Measurements from ENCODE around the gene DNAJB8.

Gene DNAJB8

DNA sequence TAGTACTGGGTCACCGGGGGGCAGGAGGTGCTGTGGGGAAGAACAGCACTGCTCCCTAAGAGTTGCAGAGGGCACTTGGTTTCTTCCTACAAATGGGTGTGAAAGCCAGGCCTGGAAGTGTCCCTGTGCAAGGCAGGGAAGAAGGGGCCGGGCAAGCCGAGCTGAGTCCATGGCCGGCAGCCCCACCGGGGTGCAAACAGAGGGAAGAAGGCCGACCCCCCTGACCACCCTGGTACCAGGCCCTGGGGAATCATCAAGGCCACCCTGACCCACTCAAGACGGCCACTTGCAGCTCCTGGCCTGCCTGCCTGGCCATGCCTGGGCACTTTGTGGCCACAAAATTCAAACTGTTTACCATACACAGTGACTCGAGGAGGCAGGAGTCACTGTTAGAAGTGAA, 8.7 kb upstream of the DNAJB8 start:
- Histone ChIP-seq H3K9ac (ENCODE audit: low read depth in 1 of 2, low read length in 2 of 2) (no peak overlapping the region), H3K27me3 (ENCODE audit: control insufficient read depth in 1 of 2, insufficient read depth in 2 of 2, low read length in 2 of 2) (peaks cover 35% of the 10 kb centered on the region in 2 donors), H3K4me3 (ENCODE audit: low read depth in 1 of 2, low read length in 2 of 2) (no peak overlapping the region), H3K4me1 (ENCODE audit: control insufficient read depth in 1 of 2, insufficient read depth in 2 of 2, low read length in 2 of 2) (no peaks in the 10 kb centered on the region), H3K36me3 (ENCODE audit: control insufficient read depth in 1 of 2, insufficient read depth in 2 of 2, low read length in 2 of 2) (no peaks in the 10 kb centered on the region), H3K27ac (ENCODE audit: low read depth, low read length) (no peak overlapping the region), H3K9me3 (ENCODE audit: control insufficient read depth in 1 of 2, low read length in 2 of 2) (no peaks in the 10 kb centered on the region)

DNA sequence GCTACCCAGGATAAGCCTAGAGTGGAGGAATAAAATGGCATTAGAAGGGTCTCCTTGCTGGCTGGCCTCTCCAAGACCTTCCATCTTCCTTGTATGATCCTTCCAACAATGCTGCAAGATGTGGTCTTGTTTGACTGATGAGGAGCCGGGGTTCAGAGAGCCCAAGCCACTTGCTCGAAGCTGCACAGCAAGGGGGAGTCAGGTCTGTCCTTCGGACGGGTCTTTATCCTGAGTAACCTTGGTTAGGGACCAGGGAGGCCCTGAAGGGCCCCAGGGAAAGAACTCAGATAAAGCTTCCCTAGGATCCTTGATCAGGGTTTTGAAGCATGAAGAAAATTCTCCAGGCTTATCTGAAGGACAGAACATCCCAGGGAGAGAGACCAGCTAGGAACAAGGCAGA, 7.0 kb upstream of the DNAJB8 start:
- H3K27me3 ChIP-seq (ENCODE audit: control insufficient read depth in 1 of 2, insufficient read depth in 2 of 2, low read length in 2 of 2) = peaks cover 26 to 30% of the 10 kb centered on the region in 2 donors
- H3K9me3 ChIP-seq (ENCODE audit: control insufficient read depth in 1 of 2, low read length in 2 of 2) = no peaks in the 10 kb centered on the region
- no peak overlapping the region for H3K9ac ChIP-seq (ENCODE audit: low read depth in 1 of 2, low read length in 2 of 2)
- H3K4me3 ChIP-seq (ENCODE audit: low read depth in 1 of 2, low read length in 2 of 2) = no peak overlapping the region
- no peaks in the 10 kb centered on the region for H3K36me3 ChIP-seq (ENCODE audit: control insufficient read depth in 1 of 2, insufficient read depth in 2 of 2, low read length in 2 of 2)
- no peaks in the 10 kb centered on the region for H3K4me1 ChIP-seq (ENCODE audit: control insufficient read depth in 1 of 2, insufficient read depth in 2 of 2, low read length in 2 of 2)
- H3K27ac ChIP-seq (ENCODE audit: low read depth, low read length) = no peak overlapping the region

DNA sequence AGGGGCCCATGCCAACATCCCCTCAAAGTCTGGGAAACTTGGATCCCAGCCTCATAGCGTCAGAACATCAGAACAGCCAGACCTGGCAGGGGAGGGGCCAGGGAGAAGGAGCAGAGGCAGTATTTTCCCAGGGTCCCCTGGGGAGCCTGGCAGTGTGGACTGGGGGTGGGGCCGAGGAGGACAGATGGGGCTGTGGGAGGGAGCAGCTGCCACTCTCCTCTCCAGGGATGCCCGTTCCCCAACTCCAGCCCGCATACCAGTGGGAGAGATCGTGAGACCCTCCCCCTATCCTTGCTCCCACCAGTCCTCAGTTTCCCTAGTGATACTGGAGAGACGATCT, 6.5 kb upstream of the DNAJB8 start:
- H3K36me3 ChIP-seq (ENCODE audit: control insufficient read depth in 1 of 2, insufficient read depth in 2 of 2, low read length in 2 of 2) = no peaks in the 10 kb centered on the region
- H3K4me1 ChIP-seq (ENCODE audit: control insufficient read depth in 1 of 2, insufficient read depth in 2 of 2, low read length in 2 of 2) = no peaks in the 10 kb centered on the region
- no peak overlapping the region for H3K27ac ChIP-seq (ENCODE audit: low read depth, low read length)
- no peak overlapping the region for H3K9ac ChIP-seq (ENCODE audit: low read depth in 1 of 2, low read length in 2 of 2)
- peaks cover 22 to 24% of the 10 kb centered on the region in 2 donors for H3K27me3 ChIP-seq (ENCODE audit: control insufficient read depth in 1 of 2, insufficient read depth in 2 of 2, low read length in 2 of 2)
- no peaks in the 10 kb centered on the region for H3K9me3 ChIP-seq (ENCODE audit: control insufficient read depth in 1 of 2, low read length in 2 of 2)
- H3K4me3 ChIP-seq (ENCODE audit: low read depth in 1 of 2, low read length in 2 of 2) = no peak overlapping the region

DNA sequence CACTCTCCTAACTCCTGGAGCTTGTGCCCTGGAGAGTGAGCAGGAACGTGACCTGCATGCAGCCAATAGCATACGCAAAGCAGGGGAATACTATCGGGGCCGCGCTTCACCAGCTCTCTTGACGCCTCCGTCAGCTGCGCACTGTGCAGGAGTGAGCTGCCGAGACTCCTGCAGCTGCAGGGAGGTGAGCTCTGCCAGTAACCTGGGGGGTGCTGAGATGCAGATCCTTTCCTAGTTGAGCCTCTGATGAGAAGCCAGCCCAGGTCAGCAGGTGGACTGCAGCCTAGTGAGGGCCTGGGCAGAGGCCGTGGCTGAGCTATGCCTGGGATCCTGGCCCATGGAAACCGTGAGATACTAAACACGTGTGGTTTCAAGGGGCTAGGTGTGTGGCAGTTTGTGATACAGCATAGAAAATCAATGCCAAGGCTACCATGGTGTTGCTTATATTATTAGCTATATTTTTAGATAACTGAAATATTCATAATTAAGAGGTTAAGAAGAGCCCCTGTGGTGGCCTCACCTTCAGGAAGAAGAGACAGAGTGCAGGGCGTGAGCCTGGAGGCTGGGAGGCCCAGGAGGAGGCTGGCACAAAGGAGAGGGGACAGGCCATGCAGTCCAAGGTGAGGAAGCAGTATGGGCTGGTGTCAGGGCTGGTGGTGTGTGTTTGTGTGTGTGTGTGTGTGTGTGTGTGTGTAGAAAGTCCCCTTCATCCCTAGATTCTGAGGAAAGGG, 5.9 kb upstream of the DNAJB8 start:
- peaks cover 17 to 23% of the 10 kb centered on the region in 2 donors for H3K27me3 ChIP-seq (ENCODE audit: control insufficient read depth in 1 of 2, insufficient read depth in 2 of 2, low read length in 2 of 2)
- no peaks in the 10 kb centered on the region for H3K36me3 ChIP-seq (ENCODE audit: control insufficient read depth in 1 of 2, insufficient read depth in 2 of 2, low read length in 2 of 2)

DNA sequence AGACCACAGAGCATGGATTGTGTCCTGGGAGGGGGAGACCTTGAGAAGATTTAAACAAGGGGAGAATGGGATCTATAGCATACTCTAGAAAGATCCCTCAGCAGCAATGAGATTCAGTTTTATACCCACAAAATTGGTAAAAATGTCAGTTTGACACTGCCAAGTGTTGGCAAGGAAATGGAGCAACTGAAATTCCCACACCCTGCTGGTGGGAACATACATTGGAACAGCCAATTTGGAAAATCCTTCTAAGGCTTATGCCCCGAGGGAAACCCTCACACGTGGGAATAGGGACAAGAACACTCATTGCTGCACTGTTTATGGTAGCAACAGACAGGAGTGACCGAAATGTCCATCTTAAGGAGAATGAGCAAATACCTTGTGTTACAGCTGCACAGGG, 5.0 kb upstream of the DNAJB8 start:
- H3K4me3 ChIP-seq (ENCODE audit: low read depth in 1 of 2, low read length in 2 of 2) = no peak overlapping the region
- no peak overlapping the region for H3K9ac ChIP-seq (ENCODE audit: low read depth in 1 of 2, low read length in 2 of 2)
- peaks cover 14% of the 10 kb centered on the region in 2 donors for H3K27me3 ChIP-seq (ENCODE audit: control insufficient read depth in 1 of 2, insufficient read depth in 2 of 2, low read length in 2 of 2)
- H3K9me3 ChIP-seq (ENCODE audit: control insufficient read depth in 1 of 2, low read length in 2 of 2) = no peaks in the 10 kb centered on the region
- H3K27ac ChIP-seq (ENCODE audit: low read depth, low read length) = no peak overlapping the region
- no peaks in the 10 kb centered on the region for H3K4me1 ChIP-seq (ENCODE audit: control insufficient read depth in 1 of 2, insufficient read depth in 2 of 2, low read length in 2 of 2)
- H3K36me3 ChIP-seq (ENCODE audit: control insufficient read depth in 1 of 2, insufficient read depth in 2 of 2, low read length in 2 of 2) = no peaks in the 10 kb centered on the region

More for the DNA sequence above, 5.9 kb upstream of the DNAJB8 start:
- Histone ChIP-seq H3K4me3 (ENCODE audit: low read depth in 1 of 2, low read length in 2 of 2) (no peak overlapping the region), H3K9ac (ENCODE audit: low read depth in 1 of 2, low read length in 2 of 2) (no peak overlapping the region), H3K9me3 (ENCODE audit: control insufficient read depth in 1 of 2, low read length in 2 of 2) (no peaks in the 10 kb centered on the region), H3K4me1 (ENCODE audit: control insufficient read depth in 1 of 2, insufficient read depth in 2 of 2, low read length in 2 of 2) (no peaks in the 10 kb centered on the region), H3K27ac (ENCODE audit: low read depth, low read length) (no peak overlapping the region)

DNA sequence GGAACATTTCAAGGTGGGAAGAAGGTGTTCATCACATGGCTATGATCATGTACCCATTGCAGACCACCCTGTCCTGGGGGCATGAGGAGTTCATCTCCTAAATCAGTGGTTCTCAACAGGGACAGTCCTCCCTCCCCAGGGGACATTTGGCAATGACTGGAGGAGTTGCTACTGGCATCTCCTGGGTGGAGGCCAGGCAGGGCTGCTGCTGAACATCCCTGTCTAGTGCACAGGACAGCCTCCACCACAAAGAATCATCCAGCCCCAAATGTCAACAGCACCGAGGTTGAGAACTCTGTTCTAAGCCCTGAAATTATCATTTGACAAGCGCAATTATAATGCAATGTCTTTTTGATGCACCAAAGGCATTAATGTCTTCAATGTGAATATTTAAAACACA, 4.4 kb upstream of the DNAJB8 start:
- Histone ChIP-seq H3K27ac (ENCODE audit: low read depth, low read length) (no peak overlapping the region), H3K4me1 (ENCODE audit: control insufficient read depth in 1 of 2, insufficient read depth in 2 of 2, low read length in 2 of 2) (no peaks in the 10 kb centered on the region), H3K4me3 (ENCODE audit: low read depth in 1 of 2, low read length in 2 of 2) (no peak overlapping the region), H3K36me3 (ENCODE audit: control insufficient read depth in 1 of 2, insufficient read depth in 2 of 2, low read length in 2 of 2) (no peaks in the 10 kb centered on the region), H3K27me3 (ENCODE audit: control insufficient read depth in 1 of 2, insufficient read depth in 2 of 2, low read length in 2 of 2) (peaks cover 14% of the 10 kb centered on the region in 2 donors), H3K9me3 (ENCODE audit: control insufficient read depth in 1 of 2, low read length in 2 of 2) (no peaks in the 10 kb centered on the region), H3K9ac (ENCODE audit: low read depth in 1 of 2, low read length in 2 of 2) (no peak overlapping the region)

DNA sequence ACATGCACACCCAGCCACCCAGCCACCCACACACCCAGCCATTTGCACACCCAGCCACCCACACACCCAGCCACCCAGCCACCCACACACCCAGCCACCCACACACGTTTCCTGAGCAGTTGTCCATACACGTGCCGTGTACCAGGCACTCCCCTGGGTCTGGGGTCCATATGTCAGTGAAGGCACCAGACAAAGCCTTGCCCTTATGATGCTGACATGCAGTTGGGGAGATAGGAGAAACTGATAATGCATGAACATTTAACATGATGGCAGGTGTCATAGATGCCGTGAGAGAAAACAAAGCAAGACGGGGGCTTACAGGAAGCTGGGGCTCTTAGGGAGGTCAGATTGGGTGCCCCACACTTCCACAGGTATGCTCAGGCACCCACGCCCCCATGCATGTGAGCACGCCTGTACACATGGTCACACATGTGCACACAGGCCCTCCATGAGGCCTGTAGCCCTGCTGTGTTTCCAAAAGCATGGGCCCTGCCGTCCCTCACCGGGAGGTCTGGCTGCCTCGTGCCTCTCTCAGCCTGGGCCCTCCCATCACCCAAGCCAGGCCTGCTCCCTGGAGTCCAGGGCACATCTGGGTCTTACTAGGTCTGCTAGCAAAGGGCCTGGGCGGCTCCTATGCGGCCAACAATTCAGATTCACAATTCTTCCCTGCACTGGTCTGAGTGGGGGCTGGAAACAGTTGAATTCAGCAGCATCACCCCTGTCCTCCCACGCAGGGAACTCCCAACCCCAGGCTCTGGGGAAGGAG, 3.6 kb upstream of the DNAJB8 start:
- Histone ChIP-seq H3K9ac (ENCODE audit: low read depth in 1 of 2, low read length in 2 of 2) (no peak overlapping the region), H3K9me3 (ENCODE audit: control insufficient read depth in 1 of 2, low read length in 2 of 2) (no peaks in the 10 kb centered on the region), H3K4me1 (ENCODE audit: control insufficient read depth in 1 of 2, insufficient read depth in 2 of 2, low read length in 2 of 2) (no peaks in the 10 kb centered on the region), H3K4me3 (ENCODE audit: low read depth in 1 of 2, low read length in 2 of 2) (no peak overlapping the region), H3K27ac (ENCODE audit: low read depth, low read length) (no peak overlapping the region), H3K36me3 (ENCODE audit: control insufficient read depth in 1 of 2, insufficient read depth in 2 of 2, low read length in 2 of 2) (no peaks in the 10 kb centered on the region), H3K27me3 (ENCODE audit: control insufficient read depth in 1 of 2, insufficient read depth in 2 of 2, low read length in 2 of 2) (peaks cover 15 to 16% of the 10 kb centered on the region in 2 donors)

DNA sequence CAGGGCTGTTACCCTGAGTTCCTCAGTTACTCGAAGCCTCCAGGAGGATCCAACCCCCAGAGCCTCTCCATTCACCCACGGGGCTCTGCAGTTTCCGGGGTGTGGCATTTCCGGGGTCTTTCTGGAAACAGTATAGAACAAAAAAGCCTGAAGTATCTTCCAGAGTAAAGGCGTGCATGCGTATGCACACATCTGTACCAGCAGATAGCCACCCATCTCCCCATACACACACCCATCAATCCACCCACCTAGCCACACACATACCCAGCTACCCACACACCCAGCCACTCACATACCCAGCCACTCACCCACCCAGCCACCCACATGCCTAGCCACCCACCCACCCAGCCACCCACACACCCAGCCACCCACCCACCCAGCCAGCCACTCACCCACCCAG, 2.9 kb upstream of the DNAJB8 start:
- H3K9me3 ChIP-seq (ENCODE audit: control insufficient read depth in 1 of 2, low read length in 2 of 2) = no peaks in the 10 kb centered on the region
- H3K36me3 ChIP-seq (ENCODE audit: control insufficient read depth in 1 of 2, insufficient read depth in 2 of 2, low read length in 2 of 2) = no peaks in the 10 kb centered on the region
- H3K4me1 ChIP-seq (ENCODE audit: control insufficient read depth in 1 of 2, insufficient read depth in 2 of 2, low read length in 2 of 2) = no peaks in the 10 kb centered on the region
- peaks cover 16 to 17% of the 10 kb centered on the region in 2 donors for H3K27me3 ChIP-seq (ENCODE audit: control insufficient read depth in 1 of 2, insufficient read depth in 2 of 2, low read length in 2 of 2)
- no peak overlapping the region for H3K9ac ChIP-seq (ENCODE audit: low read depth in 1 of 2, low read length in 2 of 2)
- no peak overlapping the region for H3K4me3 ChIP-seq (ENCODE audit: low read depth in 1 of 2, low read length in 2 of 2)
- H3K27ac ChIP-seq (ENCODE audit: low read depth, low read length) = no peak overlapping the region

DNA sequence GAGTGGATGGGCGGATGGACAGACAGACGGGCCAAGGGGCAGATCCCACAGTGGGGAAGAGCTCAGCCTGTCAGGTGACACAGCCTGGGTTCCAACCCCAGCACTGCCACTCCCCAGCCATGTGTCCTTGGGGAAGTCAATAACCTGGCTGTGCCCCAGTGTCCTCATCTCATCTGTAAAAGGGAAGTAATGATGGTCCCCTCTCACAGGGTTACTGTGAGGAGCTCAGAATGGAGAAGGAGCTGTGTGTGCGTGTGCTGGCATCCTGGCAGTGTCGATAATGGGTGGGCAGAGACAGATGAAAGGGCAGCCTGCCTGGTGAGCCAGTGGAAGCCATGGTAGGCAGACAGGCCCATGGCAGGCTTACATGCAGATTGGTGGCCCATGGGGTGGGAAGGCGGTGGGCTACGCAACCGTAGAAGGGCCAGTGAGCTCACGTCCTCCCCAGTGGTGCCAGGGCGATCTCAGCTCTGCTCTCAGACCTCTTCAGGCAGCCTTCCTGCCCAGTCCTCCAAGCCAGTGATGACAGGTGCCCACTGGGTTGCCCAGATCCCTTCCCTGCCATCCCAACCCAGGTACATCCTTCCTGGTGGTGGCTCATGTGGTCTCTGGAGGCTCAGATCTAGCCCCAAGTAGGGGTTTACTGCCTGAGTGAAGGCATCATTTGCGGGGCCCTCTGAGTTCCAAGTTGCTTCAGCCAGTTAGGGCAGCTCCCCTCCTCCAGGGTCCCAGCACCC, 2.3 kb upstream of the DNAJB8 start:
- Histone ChIP-seq H3K9me3 (ENCODE audit: control insufficient read depth in 1 of 2, low read length in 2 of 2) (no peaks in the 10 kb centered on the region), H3K4me3 (ENCODE audit: low read depth in 1 of 2, low read length in 2 of 2) (no peak overlapping the region), H3K9ac (ENCODE audit: low read depth in 1 of 2, low read length in 2 of 2) (no peak overlapping the region), H3K27me3 (ENCODE audit: control insufficient read depth in 1 of 2, insufficient read depth in 2 of 2, low read length in 2 of 2) (peaks cover 14 to 15% of the 10 kb centered on the region in 2 donors), H3K4me1 (ENCODE audit: control insufficient read depth in 1 of 2, insufficient read depth in 2 of 2, low read length in 2 of 2) (no peaks in the 10 kb centered on the region), H3K36me3 (ENCODE audit: control insufficient read depth in 1 of 2, insufficient read depth in 2 of 2, low read length in 2 of 2) (no peaks in the 10 kb centered on the region), H3K27ac (ENCODE audit: low read depth, low read length) (no peak overlapping the region)

DNA sequence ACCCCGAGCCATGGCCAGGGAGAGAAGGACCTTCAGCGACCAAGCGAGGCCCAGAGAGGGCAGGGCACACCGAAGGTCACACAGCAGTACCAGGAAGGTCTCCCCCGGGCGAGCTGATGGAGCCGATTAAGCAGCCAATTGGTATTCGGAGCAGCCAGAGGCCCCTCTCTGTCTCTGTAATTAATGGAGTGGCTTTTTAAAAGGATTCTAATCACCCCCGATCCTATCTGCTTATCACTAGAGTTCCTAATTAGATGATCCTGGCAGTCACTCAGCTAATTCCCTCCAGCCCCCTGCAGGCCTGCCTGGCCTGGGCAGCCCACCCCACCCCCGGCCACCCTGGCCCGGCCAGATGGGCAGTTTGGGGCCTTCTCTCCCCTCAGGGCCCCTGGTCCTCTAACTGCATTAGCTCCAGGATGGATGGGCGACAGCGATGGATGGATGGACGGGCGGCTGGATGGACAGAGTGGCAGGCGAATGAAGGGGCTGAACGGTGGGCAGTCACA, 1.6 kb upstream of the DNAJB8 start:
- Histone ChIP-seq H3K9me3 (ENCODE audit: control insufficient read depth in 1 of 2, low read length in 2 of 2) (no peaks in the 10 kb centered on the region), H3K4me3 (ENCODE audit: low read depth in 1 of 2, low read length in 2 of 2) (no peak overlapping the region), H3K9ac (ENCODE audit: low read depth in 1 of 2, low read length in 2 of 2) (no peak overlapping the region), H3K27me3 (ENCODE audit: control insufficient read depth in 1 of 2, insufficient read depth in 2 of 2, low read length in 2 of 2) (peaks cover 9 to 14% of the 10 kb centered on the region in 2 donors), H3K4me1 (ENCODE audit: control insufficient read depth in 1 of 2, insufficient read depth in 2 of 2, low read length in 2 of 2) (no peaks in the 10 kb centered on the region), H3K27ac (ENCODE audit: low read depth, low read length) (no peak overlapping the region), H3K36me3 (ENCODE audit: control insufficient read depth in 1 of 2, insufficient read depth in 2 of 2, low read length in 2 of 2) (no peaks in the 10 kb centered on the region)
